Measurements from ENCODE around the gene DNAJB8.

The DNAJB8 gene

GRCh38 chr3:128466840-128467541 lies at the start of gene DNAJB8:
Gene DNAJB8 (minus strand): TSS chr3:128466890. CDS start chr3:128463245, 3,645 bp downstream.
- no peak for DNase-seq

GRCh38 chr3:128515967-128516366 lies 49.3 kb upstream of the DNAJB8 start:
- no peak for DNase-seq

DNA sequence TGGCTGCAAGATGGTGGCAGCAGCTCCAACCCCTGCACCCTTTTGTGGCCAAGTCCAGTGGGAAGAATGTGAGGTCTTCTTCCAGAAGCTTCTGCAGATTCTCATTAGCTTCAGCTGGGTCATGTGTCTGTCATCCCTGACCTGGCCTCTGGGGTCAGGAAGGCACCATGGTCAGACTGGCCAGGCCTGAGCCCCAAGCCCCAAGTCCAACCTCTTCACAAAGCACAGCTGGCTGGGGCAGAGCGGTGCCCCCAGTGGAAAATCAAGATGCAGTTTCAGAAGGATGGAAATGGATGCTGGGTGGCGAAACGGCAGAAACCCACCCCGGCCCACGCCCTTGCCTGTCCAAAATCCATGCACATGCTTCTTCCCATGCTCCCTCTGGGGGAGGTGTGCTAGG lies 42.2 kb upstream of the DNAJB8 start:
- no peak for DNase-seq

DNA sequence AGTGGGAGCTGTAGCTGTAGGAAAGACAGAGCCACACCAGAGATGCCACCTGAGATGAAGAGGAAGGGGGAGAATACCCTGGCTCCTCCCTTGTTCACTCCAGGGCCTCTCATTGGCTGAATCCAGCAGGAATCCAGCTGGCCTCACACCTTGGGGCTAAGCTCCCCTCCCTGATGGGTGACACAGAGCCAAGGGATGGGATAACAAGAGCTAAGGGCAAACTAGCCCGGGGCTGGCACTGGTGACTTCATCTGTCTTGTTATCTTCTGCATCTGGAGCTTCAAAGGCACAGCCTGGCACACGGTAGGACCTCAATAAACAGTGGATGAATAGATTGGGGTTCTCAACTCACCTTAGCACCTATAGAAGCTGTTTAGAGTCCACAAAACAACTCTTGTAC lies 40.1 kb upstream of the DNAJB8 start:
- no peak for DNase-seq

DNA sequence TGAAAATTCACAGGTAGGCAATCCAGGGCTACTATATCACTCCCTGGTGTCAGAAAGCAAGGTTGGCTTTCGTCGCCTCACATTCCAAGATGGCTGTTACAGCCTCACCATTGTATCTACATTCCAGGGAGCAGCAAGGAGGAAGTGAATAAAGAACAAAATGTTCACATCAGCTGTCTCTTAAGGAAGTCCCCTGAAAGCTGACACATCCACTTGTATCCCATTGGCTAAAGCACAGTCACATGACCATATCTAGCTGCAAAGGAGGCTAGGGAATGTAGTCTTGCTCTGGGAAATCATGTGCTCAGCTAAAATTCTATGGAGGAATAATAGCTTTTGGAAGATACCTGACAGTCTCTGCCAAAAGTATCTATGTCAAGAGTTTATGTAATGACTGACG lies 39.1 kb upstream of the DNAJB8 start:
- DNase-seq: no peak

DNA sequence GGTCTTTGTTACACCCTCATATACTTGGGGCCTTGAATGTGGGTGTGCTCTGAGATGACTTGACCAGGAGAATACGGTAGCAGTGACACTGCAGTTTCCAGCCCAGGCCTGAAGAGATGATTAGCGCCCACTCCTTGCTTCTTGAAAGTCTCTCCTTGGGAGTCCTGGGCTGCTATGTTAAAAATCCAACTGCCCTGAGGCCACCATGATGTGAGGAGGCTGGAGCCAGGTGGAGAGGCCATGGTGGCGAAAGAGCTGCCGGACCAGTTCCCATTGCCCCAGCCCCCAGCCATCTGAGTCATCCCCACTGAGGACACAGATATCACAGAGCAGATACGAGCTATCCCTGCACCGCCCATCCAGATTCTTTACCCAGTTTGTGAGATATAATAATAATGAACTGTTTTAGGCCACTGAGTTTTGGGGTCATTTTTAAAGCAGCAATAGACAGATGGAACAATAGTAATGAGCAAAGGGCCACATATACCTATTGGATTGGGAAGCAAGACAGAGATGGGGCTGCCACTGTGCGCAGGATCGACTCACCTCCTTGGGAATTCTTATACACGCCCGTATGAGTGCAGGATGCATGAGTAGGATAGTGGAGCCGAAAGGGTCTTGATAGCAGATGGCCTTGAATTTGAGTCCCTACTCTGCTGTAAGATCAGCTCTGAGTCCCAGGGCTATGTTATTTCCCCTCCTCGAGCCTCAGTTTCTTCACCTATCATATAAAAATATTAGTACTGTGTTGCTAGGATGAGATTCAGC lies 38.5 kb upstream of the DNAJB8 start:
- no peak for DNase-seq

DNA sequence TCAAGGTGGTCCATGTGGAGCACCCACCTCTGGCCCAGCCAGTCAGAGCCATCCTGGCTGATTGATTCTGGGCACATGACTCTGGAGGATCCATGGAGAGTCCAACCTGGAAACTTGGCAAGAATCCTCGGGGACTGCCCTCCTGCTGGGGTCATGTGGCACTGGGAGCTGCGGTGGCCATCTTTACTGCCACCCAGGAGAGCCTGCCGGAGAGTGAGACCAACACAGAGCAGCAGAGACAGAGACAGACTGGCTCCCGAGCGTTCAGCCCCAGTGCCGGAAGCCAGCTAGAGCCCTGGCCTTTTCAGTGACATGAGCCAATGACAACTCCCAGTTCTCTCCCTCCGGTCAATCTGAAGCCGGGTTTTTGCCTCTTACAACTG lies 37.8 kb upstream of the DNAJB8 start:
- DNase-seq: no peak

- no peak for DNase-seq
Observed at GRCh38 chr3:128503751-128504532, 37.3 kb upstream of the DNAJB8 start.

DNA sequence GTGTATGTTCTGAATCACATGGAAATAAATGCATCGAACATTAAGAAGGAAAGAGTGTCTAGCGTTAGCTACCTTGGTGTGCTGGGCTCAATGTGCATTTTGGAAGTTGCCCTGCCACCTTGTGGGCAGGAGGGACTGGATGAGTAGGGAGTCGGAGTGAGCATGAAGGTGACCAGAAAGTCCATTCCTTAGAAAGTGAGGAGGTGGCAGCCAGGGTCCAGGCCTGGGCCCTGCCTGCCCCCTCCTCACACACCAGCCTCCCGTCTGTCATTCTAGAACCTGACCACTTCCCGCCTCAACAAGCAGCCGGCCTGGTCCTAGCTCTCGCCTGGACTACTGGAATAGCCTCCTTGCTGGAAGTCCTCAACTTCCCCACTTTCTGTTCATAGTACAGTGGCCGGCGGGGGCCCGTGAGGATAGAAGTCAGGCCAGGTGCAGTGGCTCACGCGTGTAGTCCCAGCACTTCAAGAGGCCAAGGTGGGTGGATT lies 36.5 kb upstream of the DNAJB8 start:
- DNase-seq: no peak

DNA sequence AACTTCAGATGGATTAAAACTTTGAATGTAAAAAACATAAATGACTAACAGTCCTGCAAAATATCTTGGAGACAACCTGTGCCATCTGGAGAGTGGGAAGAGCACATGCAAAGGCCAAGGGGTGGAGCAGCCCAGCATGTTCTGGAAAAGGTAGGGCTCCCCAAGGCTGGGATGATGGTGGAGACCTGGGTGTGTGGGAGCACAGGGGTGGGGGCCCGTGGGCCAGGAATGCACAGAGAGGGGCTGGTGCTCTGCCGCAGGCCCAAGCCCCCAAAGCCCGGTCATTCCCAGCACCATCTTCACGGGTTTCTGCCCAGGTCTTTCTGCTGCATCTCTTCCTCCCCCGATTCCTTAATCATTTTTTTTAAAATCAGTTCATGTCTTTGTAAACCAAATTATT lies 36.0 kb upstream of the DNAJB8 start:
- DNase-seq: no peak

DNA sequence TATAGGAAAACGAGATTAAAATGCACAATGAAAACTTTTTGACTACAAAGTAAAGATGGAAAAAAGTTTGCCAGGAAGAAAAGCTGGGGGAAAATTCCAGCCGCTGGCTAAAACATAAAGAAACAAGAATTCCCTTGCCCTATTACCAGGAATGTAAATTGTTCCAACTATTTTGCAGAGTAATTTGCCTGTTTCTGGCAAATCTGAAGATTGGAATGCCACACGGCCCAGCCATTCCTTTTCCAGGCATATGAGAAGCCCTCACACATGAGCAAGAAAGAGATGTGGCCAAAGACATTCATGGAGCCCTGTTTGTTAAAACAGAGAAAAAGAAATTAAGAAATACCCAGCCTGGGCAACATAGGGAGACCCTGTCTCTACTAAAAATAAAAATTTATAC lies 34.7 kb upstream of the DNAJB8 start:
- no peak for DNase-seq

DNA sequence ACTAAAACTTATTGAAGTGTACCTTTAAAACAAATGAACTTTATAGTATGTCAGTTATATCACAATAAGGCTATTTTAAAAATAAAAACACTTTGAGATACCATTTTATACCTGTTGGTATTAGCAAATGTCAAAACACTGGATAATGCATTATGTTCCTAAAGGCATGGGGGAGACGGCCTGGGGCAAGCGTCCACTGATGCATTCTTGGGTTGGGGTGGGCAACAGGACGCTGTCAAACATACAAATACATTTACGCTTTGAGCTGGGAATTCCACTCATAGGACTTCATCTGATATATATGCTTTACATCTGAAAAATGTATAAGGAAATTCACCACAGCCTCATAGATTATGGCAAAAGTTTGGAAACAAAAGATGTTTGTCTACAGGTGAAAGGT lies 33.9 kb upstream of the DNAJB8 start:
- no peak for DNase-seq

GRCh38 chr3:128499724-128500275 lies 33.1 kb upstream of the DNAJB8 start:
- DNase-seq: no peak

- no peak for DNase-seq
Observed at GRCh38 chr3:128498901-128499530, 32.3 kb upstream of the DNAJB8 start.

GRCh38 chr3:128498127-128498626 lies 31.5 kb upstream of the DNAJB8 start:
- DNase-seq: peak; percentile 50

DNA sequence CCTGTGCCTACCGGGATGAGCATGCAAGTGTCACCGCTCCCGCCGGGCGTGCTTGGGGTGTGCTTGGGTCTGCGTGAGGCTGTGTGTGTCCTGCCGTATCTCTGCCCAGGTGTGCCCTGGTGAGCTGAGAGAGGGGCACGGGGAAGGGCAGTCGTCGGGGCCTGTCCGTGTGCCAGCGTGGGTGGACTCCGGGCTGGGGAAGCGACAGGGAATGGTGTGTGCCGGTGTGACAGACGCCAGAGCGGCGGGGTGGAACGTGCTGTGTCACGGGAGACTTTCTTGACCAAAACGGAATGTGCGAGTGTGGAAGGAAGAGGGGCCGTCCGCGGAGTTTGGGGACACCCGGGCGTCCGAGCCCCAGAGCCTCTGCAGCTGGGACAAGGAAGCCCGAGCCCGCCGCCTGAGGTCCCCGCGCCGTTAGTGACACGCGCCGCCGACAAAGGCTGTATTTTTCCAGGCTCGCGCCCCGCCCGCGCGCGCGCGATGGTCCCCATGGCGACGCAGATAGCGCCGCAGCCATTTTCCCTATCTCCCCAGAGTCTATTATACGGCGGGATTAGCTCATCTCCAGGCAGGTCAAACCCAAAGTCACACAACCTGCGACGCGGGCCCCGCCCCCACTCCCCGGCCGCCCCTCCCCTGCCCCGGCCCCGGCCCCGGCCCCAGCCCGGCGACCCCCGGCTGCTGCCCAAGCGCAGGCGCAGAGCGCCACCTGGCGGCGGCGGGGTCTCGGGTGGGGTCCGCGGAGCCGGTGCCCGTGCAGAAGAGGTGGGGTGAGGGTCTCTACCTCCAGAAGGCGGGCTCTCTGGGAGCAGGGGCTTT lies 30.8 kb upstream of the DNAJB8 start:
- DNase-seq: peak; percentile 76

DNA sequence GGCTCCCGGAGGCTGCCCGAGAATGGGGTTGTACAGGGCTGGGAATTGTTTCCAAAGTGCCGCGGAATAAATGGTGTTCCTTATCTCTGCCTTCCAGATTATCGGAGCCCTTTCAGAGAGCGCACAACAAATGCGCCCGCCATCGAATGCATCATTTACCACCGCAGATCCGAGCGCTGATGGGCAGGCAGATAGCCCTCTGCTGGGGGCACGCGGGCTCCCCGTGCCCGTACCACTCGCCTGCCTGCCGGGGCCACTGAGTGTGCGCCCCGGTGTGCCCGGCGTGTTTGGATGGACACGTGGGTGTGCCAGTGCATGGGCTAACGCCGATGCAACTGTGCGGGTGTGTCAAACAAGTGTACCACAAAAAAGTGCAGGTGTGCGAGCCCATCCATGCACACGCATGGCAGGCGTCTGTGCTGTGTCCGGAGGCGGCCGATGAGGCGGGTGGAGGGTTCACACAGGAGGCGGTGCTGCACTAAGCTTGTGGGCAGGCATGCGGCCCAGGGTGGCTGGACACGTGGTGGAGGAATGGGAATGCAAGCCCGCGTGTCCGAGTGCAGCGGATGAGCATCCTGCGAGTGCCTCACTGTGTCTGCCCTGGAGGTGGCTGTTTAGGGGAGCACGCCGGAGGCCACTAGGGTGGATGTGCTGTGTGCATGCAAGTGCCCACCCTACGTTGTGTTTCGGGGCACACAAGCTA lies 30.1 kb upstream of the DNAJB8 start:
- no peak for DNase-seq

DNA sequence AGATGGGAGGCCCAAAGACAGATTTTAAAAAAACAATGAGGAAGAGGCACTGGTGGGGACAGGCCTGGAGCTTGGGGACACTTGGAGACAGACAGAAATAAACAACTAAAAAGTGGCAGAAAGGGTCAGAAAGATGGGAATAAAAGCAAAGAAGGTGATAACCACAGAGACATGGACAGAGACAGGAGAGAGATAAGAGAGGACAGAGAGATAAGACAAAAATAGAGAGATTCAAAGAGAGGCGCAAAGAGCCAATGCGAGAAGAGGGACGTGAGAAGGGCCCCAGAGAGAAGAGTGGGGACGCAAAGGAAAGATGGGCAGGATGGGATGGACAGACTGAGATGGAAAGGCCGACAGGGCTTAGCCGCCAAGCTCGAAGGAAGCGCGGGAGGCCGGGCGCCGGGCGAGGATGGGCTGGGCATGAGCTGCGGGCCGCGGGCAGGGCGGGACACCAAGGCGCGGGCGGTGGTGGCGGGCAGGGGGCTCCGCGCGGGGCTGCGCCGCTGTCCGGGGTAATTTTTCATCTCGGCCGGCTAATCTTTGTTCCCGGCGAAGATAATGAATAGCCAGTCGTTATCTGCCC lies 29.4 kb upstream of the DNAJB8 start:
- no peak for DNase-seq

GRCh38 chr3:128495435-128495970 lies 28.8 kb upstream of the DNAJB8 start:
- no peak for DNase-seq

DNA sequence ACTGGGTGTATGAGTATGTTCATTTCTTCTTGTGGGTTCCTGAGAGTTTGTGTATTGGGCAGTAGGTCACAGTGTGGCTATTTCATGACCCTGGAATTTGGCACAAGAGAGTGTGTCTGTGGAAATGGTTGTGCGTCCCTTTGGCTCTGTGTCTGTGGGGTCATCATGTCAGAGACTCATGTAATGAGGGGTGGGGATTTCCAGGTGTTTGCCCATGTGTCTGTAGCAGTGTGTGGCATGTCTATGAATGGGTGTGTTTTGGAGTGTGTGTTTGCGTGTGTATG lies 27.6 kb upstream of the DNAJB8 start:
- DNase-seq: no peak

All from NCI-H1092 treated with DMSO at 0.1 percent for 48 hours (cell line).